Peyer's patch (tissue), 4 donors: ENCODE data around the gene KCND2. TPM values are rescaled to one million over a fixed set of nuclear protein-coding genes. Genes with fewer than 3 reads are reported as not detected.

Experiments
- DNase-seq, 3 donors: peaks; one replicate each; pipeline ENCODE4 v3.0.0-alpha.2; 2017 to 2019
- H3K27ac ChIP-seq, 4 donors: fragments of 200-600 bp; sonication (generic); one replicate each; pipeline ENCODE4 v1.5.1; 2016 to 2019
- H3K27me3 ChIP-seq, 2 donors: fragments of 200-600 bp; sonication (generic); one replicate each; pipeline ENCODE4 v1.5.1; 2019
- H3K36me3 ChIP-seq, 3 donors: fragments of 200-600 bp; sonication (generic); one replicate each; pipeline ENCODE4 v1.5.1; 2016 to 2019
- H3K4me1 ChIP-seq, 4 donors: fragments of 200-600 bp; sonication (generic); one replicate each; pipeline ENCODE4 v1.5.1; 2016 to 2019
- H3K4me3 ChIP-seq, 4 donors: fragments of 200-600 bp; sonication (generic); 1 replicate in 3 of 4; 2 replicates in 1 of 4; pipeline ENCODE4 v1.5.1; 2016 to 2019; ENCODE audit warnings: mild to moderate bottlenecking in 1 of 4
- H3K9me3 ChIP-seq, 4 donors: fragments of 200-600 bp; sonication (generic); one replicate each; pipeline ENCODE4 v1.5.1; 2016 to 2019; ENCODE audit warnings: mild to moderate bottlenecking in 1 of 4
- CTCF ChIP-seq, 6 experiments: fragments of 450-650 bp in 4 of 6; fragments of 200-600 bp in 2 of 6; sonication (generic) in 1 of 6; IDR thresholded peaks; one replicate each; pipeline ENCODE4 v1.5.1; 2017 to 2019; ENCODE audit warnings: antibody characterized with exemption in 6 of 6, mild to moderate bottlenecking in 3 of 6, moderate library complexity in 1 of 6
- POLR2A ChIP-seq, 2 donors: fragments of 450-650 bp; IDR thresholded peaks; one replicate each; pipeline ENCODE4 v1.5.1; 2017; ENCODE audit warnings: antibody characterized with exemption in 2 of 2, mild to moderate bottlenecking in 2 of 2, moderate library complexity in 2 of 2
- total RNA-seq, 4 donors: library from RNA; depleted of rRNA; stranded (reverse); fragments of >200 nt; gene quantifications; one replicate each; pipeline ENCODE4 v1.1.0, GENCODE V29; 2016

The KCND2 gene
- total RNA-seq, 4 donors from 2014 or later: 0.54 TPM; not detected in 3

GRCh38 chr7:120783721-120784120 lies 510.7 kb downstream of the KCND2 start:
- DNase-seq: no peak
- no peak for TF ChIP-seq POLR2A (IDR thresholded peaks at IDR 0.05)
- TF ChIP-seq CTCF (IDR thresholded peaks at IDR 0.05): no peak

GRCh38 chr7:120785095-120785494 lies 512.1 kb downstream of the KCND2 start:
- Histone ChIP-seq H3K4me1 (no peaks in the 10 kb centered on the region), H3K27ac (no peak overlapping the region), H3K9me3 (no peaks in the 10 kb centered on the region), H3K27me3 (no peaks in the 10 kb centered on the region), H3K4me3 (no peak overlapping the region), H3K36me3 (peaks cover 0 to 3% (median 0%) of the 10 kb centered on the region in 3 donors)
- TF ChIP-seq CTCF (IDR thresholded peaks at IDR 0.05) (no peak), POLR2A (IDR thresholded peaks at IDR 0.05) (no peak)
- no peak for DNase-seq

More at GRCh38 chr7:120783721-120784120, 510.7 kb downstream of the KCND2 start:
- peaks cover 0 to 3% (median 0%) of the 10 kb centered on the region in 3 donors for H3K36me3 ChIP-seq
- H3K4me1 ChIP-seq: no peaks in the 10 kb centered on the region
- no peak overlapping the region for H3K27ac ChIP-seq
- no peaks in the 10 kb centered on the region for H3K9me3 ChIP-seq
- no peaks in the 10 kb centered on the region for H3K27me3 ChIP-seq
- no peak overlapping the region for H3K4me3 ChIP-seq

- Histone ChIP-seq H3K36me3 (peaks cover 0 to 7% (median 0%) of the 10 kb centered on the region in 3 donors), H3K9me3 (no peaks in the 10 kb centered on the region), H3K4me1 (no peaks in the 10 kb centered on the region), H3K4me3 (no peak overlapping the region), H3K27me3 (peaks cover 0 to 3% of the 10 kb centered on the region in 2 donors), H3K27ac (no peak overlapping the region)
- TF ChIP-seq POLR2A (IDR thresholded peaks at IDR 0.05) (no peak), CTCF (IDR thresholded peaks at IDR 0.05) (peak; percentile 9 to 79 (median 72))
- DNase-seq: peak; percentile 56 to 87 (median 83)
Measured at GRCh38 chr7:120792091-120792860, 519.3 kb downstream of the KCND2 start.

GRCh38 chr7:120792861-120793130 lies 519.8 kb downstream of the KCND2 start:
- TF ChIP-seq CTCF (IDR thresholded peaks at IDR 0.05) (no peak), POLR2A (IDR thresholded peaks at IDR 0.05) (no peak)
- Histone ChIP-seq H3K36me3 (peaks cover 0 to 7% (median 0%) of the 10 kb centered on the region in 3 donors), H3K4me1 (no peaks in the 10 kb centered on the region), H3K27ac (no peak overlapping the region), H3K4me3 (no peak overlapping the region), H3K27me3 (peaks cover 0 to 3% of the 10 kb centered on the region in 2 donors), H3K9me3 (no peaks in the 10 kb centered on the region)
- DNase-seq: no peak

- no peaks in the 10 kb centered on the region for H3K4me1 ChIP-seq
- TF ChIP-seq POLR2A (IDR thresholded peaks at IDR 0.05): no peak
- no peak for TF ChIP-seq CTCF (IDR thresholded peaks at IDR 0.05)
- no peak overlapping the region for H3K27ac ChIP-seq
- peaks cover 0 to 3% of the 10 kb centered on the region in 2 donors for H3K27me3 ChIP-seq
- peaks cover 0 to 5% (median 0%) of the 10 kb centered on the region in 3 donors for H3K36me3 ChIP-seq
- H3K4me3 ChIP-seq: no peak overlapping the region
- DNase-seq: no peak
- H3K9me3 ChIP-seq: no peaks in the 10 kb centered on the region
Measured at GRCh38 chr7:120793213-120793936, 520.4 kb downstream of the KCND2 start.
